GM18505 (cell line): ENCODE results near the gene DHRS4.
"Not testable (repeated sequence)": the region's sequence is repeated elsewhere in the genome, so short reads cannot be mapped to it uniquely, and the experiment has no call there.

Experiments
- ATAC-seq: cut with Tn5 transposase; IDR thresholded peaks from one replicate; pipeline ENCODE4 v1.9.1; 2021; ENCODE audit not compliant: unreplicated experiment
- POLR2A ChIP-seq: IDR thresholded peaks from 4 replicates; pipeline ENCODE4 v1.6.1; 2011; ENCODE audit warnings: borderline replicate concordance; ENCODE audit not compliant: insufficient read depth, insufficient read length; ENCODE audit errors: extremely low read depth

Gene DHRS4

DNA sequence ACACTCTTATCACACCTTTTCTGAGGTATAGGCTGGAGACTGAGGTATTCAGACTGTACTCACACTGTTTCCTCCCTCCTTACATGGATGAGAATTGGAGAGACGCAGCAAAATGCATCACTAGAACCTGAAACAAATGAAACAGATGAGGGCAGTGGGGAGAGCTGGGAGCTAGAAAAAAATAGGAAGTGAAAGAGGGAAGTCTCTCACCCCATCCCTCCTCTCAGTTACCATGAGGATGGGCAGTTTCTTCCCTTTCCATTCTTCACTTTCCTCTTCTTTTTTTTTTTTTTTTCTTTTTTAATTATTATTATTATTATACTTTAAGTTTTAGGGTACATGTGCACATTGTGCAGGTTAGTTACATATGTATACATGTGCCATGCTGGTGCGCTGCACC lies 48.1 kb downstream of the DHRS4 start:
- not testable (repeated sequence) for ATAC-seq

DNA sequence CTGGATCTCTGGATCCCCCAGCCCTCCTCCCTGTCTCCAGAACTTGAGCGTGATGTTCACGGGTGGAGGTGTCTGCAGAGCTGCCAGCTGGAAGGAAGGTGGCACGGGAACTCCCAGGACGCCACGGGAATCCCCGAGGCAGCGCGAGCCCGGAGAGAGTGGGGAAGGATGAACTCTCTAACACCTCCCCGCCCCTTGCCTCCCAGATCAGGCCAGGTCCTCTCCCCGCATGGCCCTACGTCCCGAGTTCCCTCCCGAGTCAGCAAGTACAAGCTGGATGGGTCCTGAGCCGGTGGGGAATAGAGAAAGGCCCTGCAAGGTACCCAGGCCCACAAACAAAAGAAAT lies 52.9 kb downstream of the DHRS4 start:
- ATAC-seq = peak; percentile 32

DNA sequence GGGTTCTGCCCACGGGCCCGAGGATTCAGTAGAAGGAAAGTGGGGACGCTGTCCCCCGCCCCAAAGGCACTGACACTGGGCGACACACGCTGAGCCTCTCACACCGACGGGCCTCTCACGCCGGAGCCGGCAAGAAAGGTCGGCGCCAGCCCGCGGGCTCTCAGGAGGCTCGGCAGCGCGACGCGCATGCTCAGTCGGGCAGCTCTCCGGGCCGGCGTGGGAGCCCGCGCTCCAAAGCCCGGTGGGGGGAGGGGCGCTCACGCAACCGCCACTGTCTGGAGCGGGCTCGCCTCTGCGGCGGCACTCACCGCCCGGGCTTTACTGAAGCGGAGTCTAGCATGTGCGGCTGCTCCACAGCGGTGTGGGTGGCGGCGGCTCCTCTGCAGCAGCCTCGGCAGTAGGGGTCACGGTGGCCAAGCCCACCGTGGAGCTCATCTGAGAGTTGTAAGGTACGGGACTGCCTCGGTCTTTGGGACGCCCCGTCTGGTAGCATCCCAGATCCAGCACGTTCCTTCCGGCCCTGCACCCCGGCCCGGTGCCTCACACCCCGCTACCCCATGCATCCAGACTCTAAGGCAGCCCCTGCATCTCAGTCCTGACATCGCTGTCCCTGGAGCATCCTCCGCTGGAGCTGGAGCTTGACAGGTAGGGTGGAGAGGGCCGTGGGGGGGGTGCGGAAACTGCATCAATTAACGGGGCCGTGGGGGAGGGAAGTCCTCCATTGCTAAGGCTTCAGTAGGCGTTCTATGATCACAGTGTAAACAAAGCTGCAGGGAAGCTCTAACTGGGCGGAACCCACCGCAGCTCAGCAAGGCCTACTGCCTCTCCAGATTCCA lies 53.5 kb downstream of the DHRS4 start:
- peak; percentile 84 for ATAC-seq

DNA sequence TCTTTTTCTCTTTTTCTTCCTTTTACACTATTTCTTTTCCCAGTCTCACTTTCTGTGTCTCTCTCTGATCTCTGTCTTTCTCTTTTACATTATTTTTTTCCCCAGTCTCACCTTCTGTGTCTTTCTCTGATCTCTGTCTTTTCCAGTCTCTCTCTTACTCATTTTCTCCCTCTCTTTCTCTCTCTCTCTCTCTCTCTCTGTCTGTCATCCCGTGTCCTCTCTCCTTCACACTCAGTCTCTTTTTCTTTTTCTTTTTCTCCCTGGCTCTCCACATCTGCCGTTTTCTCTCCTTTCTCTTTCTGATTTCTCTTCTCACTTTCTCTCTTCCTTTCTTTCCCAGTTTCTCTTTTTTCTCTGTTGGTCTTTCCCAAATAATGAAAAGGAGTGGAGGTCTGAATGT lies 57.5 kb downstream of the DHRS4 start:
- no peak for ATAC-seq
- TF ChIP-seq POLR2A = no peak

DNA sequence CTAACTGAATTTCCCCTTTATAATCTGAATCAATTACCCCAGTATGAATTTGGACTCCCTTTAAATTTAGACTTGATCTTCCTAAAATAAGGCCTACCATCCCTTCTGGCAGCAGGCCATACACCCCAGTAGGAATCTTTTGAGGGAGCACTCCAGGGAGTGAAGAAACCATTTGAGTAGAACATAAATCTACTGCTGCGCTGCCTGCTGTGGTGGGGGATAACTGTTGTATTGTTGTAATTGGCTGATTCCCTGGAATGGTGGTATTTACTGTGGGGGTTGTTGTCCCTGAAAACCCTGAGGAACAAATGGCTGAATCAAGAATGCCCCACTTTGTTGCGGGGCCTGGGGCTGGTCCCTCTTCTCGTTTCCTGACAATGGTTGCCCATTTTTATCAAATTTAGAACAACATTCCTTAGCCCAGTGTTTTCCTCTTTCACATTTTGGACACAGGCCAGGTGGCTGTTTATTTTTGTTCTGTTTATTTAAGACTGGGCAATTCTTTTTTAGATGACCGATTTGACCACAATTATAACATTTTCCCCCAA lies 59.2 kb downstream of the DHRS4 start:
- ATAC-seq = not testable (repeated sequence)

DNA sequence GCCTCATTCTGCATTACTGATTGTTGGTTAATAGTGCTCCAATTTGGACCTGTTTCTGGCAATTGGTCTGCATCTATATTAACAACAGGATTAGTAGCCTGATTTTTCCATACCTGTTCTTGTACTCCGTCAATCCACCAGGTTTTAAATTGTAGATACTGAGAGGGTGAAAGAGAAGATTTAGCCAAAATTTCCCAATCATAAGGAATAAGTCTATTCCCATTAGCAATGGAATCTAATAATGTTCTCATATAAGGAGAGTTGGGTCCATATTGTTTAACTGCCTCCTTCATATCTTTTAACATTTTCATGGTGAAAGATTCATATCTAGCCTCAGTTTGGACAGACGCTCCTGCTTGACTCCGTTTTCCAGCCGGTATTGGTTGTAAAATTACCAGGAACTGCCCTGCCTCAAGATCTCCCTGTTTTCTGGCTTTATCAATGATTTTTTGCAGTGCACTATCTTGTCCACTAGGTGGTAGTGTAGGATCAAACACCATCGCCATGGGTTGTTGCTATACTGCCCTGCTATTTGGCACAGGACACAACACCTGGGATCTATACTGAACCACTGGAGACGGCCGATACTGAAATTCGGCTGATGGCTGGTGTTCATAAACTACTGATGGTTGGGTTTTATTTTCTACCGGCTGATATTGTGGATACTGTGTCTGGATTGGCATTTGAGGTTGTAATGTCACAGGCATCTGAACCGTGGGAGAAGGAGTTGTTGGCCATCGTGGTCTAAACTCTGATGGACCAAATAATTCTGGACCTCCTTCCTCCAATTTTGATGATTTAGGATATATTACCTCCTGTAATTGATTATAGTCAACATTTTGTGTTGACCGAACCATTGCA lies 60.3 kb downstream of the DHRS4 start:
- ATAC-seq = no peak
- no peak for TF ChIP-seq POLR2A

DNA sequence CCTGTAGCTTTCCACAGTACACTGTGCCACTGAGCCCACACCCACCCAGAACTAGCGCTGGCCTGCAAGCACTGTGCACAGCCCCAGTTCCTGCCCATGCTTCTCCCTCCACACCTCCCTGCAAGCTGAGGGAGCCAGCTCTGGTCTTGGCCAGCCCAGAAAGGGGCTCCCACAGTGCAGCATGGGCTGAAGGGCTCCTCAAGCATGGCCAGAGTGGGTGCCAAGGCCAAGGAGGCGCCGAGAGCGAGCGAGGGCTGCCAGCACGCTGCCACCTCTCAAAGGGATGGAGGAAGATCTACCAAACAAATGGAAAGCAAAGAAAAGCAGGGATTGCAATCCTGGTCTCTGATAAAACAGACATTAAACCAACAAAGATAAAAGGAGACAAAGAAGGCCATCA lies 62.2 kb downstream of the DHRS4 start:
- ATAC-seq = not testable (repeated sequence)
